ENCODE data around the gene STIM1. TPM values are rescaled to one million over a fixed set of nuclear protein-coding genes. Genes with fewer than 3 reads are reported as not detected.
"Not testable (repeated sequence)": the region's sequence is repeated elsewhere in the genome, so short reads cannot be mapped to it uniquely, and the experiment has no call there.

STIM1 gene
- polyA plus RNA-seq, 4 donors: 31.0 to 36.0 (median 33.7) TPM

DNA sequence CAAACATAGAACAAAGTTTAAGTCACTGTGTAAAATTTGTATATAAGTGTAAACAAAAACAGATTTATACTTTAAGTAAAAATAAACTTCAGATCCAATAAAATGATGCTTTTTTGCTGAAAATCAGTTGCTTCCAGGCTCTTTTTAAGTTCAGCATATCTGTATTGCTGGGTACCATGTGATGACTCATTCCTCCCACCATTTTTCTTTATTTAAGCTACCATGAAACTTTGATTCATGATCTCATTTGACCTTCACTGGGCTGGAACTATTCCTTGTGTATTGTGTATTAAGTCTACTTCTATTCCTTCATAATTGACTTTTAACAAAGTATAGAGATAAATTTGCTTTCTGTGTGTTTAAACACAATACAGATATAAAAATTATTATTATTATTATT is 192.9 kb downstream of the STIM1 start:
- no peak for DNase-seq (ENCODE audit: low read depth in 4 of 4, low spot score in 3 of 4)

DNA sequence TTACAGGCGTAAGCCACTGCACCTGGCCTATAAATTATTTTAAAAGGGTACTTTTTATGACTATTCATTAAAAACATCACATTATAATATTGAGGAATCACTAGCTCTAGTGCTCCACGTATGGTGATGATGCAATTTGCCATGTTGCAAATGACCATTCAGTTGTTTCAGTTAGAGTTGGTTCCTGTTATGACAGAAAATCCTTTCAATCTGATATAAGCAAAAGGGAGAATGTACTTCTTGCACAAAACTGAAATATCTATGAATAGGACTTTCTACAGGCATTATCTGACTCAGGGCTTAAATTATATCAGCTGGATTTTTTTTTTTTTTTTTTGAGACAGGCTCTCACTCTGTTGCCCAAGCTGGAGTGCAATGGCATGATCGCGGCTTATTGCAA is 193.5 kb downstream of the STIM1 start:
- DNase-seq (ENCODE audit: low read depth in 4 of 4, low spot score in 3 of 4): no peak

DNA sequence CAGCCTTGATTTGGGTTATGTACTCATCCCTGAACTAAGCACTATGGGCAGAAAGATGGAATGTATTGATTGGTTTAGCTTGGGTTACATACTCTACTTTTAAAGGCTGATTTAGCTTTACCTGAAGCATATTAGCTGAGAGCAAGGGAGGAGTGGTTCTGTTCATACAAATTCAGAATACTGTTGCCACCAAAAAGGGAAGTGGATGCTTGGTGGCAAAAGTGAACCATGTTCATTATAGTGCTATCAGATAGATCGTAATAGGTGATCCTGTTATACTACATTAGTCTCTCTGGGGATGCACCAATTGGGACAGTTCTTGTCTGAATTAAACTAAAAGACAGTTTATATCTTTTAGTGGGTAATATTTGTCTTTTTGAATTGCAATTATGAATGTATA is 194.7 kb downstream of the STIM1 start:
- no peak for DNase-seq (ENCODE audit: low read depth in 4 of 4, low spot score in 3 of 4)

DNA sequence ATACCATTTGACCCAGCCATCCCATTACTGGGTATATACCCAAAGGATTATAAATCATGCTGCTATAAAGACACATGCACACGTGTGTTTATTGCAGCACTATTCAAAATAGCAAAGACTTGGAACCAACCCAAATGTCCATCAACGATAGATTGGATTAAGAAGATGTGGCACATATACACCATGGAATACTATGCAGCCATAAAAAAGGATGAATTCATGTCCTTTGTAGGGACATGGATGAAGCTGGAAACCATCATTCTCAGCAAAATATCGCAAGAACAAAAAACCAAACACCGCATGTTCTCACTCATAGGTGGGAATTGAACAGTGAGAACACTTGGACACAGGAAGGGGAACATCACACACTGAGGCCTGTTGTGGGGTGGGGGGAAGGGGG is 197.7 kb downstream of the STIM1 start:
- not testable (repeated sequence) for DNase-seq (ENCODE audit: low read depth in 4 of 4, low spot score in 3 of 4)

DNA sequence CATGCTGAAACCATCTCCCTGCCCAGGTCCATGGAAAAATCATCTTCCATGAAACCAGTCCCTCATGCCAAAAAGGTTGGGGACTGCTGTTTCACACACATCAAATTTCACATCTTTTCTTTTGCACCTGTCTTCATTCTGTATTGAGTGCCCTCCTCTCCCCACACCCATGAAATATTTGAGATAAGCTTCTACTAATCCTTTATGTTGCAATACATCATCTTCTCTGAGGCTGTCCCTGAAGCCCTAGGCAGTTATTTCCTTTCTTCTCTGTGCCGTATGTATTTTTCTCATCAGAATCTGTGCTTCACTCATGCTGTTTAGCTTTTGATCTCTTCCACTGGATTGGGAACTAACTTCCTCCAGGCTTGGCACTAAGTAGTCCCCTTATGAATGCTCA is 199.2 kb downstream of the STIM1 start:
- DNase-seq (ENCODE audit: low read depth in 4 of 4, low spot score in 3 of 4): no peak

DNA sequence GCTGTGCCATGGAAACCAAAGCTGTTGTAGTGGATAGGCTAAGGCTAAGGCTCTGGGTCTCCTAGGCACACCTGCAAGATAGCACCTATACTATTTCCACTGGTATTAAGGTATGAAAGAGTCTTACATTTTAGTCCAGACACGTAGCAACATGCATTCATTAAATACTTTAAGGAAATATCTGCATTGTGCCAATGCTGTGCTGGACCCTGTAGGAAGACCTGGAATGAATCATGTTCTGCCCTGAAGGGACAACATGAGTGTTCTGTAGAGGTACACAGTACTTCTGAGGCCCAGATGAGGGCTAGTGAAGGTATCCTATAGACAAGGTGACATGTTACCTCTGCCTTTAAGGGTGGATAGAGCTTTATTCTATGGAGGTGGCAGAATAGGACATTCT is 204.0 kb downstream of the STIM1 start:
- DNase-seq (ENCODE audit: low read depth in 4 of 4, low spot score in 3 of 4): no peak

DNA sequence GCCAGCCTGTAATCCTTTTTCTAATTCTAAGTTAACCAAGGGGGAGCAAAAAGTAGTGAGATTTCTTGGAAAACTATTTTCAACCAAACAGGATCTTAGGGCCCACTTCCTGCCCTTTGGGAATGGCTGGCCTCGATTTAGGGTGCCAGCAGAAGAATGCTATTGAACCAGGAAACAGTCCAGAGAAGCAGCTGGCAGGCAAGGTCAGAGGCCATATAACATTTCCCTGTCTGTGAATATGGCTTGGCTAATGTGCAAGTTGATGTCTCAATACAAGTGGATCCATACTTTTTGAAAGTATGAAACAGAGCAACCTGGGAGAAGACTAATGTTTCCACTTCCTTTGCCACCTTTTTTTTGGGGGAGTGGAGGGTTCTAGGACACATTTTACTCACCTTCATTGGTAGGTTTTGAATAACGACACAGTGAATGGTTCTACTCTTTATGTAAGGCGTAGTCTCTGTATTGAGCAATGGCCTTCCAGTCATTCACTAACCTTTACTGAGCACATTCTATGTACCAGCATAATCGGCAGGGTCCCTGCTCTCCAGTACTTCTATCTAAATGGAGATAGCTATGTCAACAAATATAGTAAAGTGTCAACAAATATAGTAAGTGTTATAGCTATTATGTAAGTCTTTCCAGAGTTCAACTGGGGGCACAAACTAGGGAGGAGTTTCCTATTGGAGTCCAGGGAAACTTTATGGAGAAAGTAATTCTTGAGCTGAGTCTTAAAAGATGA is 204.9 kb downstream of the STIM1 start:
- no peak for DNase-seq (ENCODE audit: low read depth in 4 of 4, low spot score in 3 of 4)

DNA sequence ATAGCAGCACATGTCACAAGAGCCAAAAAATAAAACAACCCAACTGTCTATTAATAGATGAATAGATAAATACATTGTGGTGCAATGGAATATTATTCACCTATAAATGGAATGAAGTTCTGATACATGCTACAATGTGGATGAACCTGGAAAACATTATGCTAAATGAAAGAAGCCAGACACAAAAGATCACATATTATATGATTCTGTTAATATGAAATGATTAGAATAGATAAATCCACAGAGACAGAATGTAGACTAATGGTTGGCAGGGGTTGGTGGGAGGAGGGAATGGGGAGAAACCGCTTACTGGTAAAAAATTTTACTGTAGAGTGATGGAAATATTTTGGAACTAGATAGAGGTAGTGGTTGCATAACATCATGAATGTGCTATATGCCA is 206.2 kb downstream of the STIM1 start:
- DNase-seq (ENCODE audit: low read depth in 4 of 4, low spot score in 3 of 4): no peak

DNA sequence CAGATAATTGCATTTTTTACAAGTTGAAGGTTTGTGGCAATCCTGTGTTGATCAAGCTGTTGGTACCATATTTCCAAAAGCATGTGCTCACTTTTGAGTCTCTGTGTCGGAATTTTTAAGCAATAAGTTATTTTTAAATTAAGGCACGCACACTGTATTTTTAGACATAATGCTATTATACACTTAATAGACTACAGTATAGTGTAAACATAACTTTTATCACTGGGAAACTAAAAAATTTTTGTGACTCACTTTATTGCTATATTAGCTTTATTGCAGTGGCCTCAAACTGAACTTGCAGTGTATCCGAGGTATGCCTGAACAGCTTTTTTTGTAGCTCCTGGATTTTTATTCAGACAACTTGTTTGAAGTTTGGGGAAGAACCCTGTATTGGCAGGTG is 207.9 kb downstream of the STIM1 start:
- no peak for DNase-seq (ENCODE audit: low read depth in 4 of 4, low spot score in 3 of 4)

DNA sequence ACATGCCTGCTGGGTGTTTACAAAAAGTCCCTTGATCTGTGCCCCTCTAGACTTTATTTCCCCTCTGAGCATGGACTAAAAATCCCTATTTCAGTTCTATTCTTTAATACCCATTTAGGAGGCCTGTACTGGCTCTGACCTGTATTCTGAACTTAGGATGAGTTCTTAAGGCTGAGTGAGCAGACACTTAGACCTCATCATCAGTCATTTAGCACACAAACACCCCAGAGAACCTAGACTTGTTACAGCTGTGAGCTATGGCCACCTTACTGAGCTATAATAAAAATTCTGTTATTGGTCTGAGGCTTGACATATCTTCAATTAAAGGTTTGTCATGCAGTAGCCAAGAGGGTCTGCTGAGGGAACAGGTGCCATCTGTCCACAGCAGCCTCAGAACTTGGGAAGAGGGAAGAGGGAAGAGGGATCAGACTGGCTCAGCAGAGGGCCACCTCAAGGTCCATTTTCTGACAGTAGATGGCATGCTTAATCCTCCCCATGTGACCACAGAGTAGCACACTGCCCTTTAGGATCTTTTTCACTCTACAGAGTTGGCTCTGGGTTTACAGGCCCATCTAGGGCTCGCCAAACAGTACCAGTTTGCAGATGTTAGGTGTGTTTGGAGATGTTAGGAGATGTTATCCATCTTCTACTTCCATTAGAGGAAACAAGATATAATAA is 209.0 kb downstream of the STIM1 start:
- no peak for DNase-seq (ENCODE audit: low read depth in 4 of 4, low spot score in 3 of 4)

DNA sequence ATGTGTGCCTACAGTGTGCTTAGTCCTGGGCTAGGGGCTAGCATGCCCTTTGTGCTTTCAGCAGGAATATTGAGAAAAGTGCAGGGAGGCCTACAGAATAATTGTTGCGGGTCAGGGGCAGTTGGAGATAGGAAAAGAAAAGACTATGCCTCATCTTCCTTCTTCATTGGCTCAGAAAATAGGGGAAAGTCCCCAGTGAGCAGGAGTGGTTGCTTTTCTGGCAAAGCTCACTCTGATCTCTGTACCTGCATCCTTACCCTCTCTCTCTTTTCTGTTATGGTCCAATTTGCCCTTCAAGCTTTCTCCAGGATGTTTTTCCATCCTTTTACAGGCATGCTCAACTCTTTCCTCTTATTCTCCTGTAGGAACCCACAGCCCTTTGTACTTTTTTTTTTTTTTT is 209.6 kb downstream of the STIM1 start:
- no peak for DNase-seq (ENCODE audit: low read depth in 4 of 4, low spot score in 3 of 4)

DNA sequence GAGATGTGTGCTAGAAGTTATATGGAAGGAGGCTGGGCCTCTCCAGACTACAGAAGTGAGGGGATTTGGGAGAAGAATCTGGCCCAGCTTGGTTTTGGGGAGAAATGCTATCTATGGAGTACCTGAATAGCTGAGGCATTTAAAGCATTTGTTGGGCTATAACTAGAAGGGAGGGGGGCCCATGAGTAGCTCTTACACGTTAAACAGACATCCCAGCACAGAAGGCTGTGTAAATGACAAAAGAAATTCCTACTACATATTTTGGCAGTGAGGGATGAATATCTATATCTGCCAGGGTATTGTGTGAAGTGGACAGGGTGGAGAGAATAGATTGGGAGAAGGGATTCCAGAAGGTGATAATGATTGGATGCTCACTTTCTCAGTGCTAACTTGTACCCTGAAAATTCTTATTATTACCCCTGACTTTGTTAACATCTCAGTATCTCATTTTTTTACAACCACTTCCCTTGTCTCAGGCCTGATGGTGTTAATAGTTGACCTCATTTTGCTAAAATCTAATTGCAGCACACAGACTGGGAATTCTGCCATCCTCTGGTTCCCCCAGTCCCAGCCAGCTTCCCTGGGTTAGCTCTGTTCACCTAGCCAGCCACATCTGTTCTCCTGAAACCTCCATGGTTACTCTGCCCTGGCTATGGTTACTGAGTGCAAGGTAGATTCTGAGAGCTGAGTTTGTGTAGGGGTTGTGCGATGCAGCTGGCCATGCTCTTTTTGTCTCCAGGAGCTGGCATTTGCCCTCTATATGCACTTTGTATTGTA is 210.3 kb downstream of the STIM1 start:
- no peak for DNase-seq (ENCODE audit: low read depth in 4 of 4, low spot score in 3 of 4)

DNA sequence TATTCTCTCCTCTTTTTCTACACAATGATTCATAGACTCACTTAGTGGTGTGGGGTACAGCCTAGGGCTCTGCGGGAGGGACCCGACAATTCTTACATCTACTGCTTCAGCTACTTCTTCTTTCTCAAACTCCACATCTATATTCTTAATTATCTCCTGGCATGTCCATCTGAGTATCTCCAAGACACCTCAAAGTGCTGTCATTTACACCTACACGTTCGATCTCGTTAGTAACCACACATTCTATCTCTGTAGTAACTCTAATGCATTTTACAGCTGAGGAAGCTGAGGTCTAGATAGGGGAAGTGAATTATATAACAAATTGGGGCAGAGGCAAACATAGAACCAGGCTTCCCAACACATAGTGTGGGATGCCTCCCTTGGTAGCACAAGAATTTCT is 211.4 kb downstream of the STIM1 start:
- no peak for DNase-seq (ENCODE audit: low read depth in 4 of 4, low spot score in 3 of 4)

DNA sequence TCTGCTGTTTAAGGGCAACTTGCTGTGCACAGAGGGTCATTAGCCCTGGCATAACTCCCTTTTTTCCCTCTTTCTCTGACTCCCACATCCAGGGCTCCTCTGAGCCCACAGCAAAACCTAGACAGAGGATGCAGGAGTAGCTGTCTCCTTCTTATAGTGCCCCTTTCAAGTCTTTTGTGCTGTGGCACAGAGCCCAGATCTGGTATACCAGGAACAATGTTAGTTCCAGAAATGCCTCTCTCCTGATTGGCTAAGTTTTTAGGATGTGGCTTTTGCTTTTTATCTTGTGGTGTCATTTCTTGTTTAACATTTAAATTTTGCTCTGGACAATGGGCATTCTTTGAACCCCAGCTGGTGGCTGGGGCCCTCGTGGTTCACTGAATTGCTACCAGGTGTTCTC is 213.5 kb downstream of the STIM1 start:
- DNase-seq (ENCODE audit: low read depth in 4 of 4, low spot score in 3 of 4): no peak

DNA sequence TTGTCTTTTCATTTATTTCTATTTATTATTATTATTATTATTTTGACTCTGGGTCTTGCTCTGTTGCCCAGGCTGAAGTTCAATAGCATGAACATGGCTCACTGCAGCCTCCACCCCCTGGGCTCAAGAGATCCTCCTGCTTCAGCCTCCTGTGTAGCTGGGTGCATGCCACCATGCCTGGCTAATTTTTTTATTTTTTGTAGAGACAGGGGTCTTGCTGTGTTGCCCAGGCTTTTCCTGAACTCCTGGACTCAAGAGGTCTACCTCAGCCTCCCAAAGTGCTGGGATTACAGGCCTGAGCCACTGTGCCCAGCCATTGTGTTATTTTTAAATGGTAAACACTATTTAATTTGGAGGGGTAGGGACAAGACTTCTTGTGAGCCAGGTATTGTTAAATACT is 215.9 kb downstream of the STIM1 start:
- no peak for DNase-seq (ENCODE audit: low read depth in 4 of 4, low spot score in 3 of 4)

DNA sequence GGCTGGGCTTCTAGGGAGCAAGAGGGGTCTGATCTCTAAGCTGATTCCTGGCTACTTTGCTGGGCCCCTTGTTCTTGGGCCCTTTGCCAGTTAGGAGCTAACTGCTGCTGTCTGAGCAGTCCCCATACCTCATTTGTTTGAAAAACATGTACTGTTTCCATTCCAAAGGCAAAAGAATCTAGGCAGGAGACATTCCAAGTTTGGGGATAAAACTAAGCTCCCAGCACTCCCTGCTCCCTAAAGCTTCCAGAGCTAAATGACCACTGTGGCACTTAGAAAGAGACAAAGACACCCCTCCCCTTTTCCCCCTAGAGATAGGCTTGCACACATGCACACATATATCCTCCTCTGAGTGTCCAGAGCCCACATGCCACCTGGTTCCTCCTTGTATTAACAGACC is 216.4 kb downstream of the STIM1 start:
- no peak for DNase-seq (ENCODE audit: low read depth in 4 of 4, low spot score in 3 of 4)

DNA sequence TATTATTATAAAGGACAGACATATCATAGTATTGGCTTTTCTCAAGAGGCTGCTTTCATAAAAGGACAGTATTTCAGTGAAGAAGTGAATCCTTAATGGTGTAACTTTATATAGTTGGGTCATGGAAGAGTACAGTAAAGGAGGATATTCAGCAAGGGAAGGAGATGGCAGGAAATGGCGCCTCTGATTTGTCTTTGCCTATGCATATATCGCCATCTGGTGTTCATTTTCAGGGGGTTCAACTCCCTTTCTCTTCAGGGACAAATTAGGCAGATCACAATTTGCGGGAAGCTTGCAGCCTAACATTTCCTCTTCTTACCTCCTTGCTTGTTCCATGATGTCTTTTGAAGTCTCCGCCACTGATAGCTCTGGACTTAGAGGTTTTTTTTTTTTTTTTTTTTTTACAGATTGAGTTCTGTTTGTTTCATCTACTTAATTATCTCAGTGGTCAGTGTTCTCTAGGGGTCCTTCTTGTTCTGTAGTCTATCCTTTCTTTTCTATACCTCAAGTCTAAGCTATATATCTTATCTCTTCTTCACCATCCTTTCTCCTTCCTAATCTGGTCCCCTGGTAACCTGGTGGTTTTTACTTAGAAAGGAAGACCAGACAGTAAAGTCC is 217.3 kb downstream of the STIM1 start:
- peak in 3 of 4 donors; percentile 66 to 79 (median 77) for DNase-seq (ENCODE audit: low read depth in 4 of 4, low spot score in 3 of 4)

DNA sequence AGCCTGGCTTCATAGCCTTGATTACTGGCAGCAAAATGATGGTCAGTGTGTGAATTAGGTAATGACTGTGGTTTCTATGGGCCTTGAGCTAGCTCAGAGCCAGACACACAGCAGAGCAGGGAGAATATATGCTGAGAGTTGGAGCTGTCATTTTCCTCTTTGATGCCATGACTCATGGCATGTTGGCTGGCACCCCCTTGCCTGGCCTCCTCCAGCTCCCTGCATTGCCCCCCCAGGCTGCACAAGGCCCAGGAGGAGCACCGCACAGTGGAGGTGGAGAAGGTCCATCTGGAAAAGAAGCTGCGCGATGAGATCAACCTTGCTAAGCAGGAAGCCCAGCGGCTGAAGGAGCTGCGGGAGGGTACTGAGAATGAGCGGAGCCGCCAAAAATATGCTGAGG is 218.8 kb downstream of the STIM1 start:
- no peak for DNase-seq (ENCODE audit: low read depth in 4 of 4, low spot score in 3 of 4)

DNA sequence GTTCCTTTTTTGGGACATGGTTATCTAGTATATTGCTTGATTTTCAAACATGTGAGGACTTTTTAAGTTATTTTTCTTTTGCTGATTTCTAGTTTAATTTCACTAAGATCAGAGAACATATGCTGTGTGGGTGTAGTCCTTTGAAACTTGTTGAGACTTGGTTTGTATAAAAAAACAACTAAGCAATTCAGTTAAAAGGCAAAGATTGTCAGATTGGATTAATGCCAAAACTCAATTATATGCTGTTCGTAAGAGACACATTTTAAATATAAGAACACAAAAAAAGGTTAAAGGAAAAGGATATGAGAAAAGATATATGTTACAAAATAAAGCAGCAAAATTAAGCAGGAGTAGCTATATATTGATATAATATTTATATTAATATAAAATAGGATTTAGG is 221.3 kb downstream of the STIM1 start:
- no peak for DNase-seq (ENCODE audit: low read depth in 4 of 4, low spot score in 3 of 4)

DNA sequence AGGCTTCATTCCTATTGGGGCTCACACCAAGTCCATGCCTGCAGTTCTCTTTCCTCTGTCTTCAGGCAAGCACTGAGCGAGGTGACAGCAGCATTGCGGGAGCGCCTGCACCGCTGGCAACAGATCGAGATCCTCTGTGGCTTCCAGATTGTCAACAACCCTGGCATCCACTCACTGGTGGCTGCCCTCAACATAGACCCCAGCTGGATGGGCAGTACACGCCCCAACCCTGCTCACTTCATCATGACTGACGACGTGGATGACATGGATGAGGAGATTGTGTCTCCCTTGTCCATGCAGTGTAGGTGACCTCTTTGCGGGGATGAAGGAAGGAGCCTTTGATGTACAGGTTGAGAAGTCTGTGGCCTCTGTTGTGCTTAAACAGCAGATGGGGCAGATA is 227.7 kb downstream of the STIM1 start:
- DNase-seq (ENCODE audit: low read depth in 4 of 4, low spot score in 3 of 4): no peak

DNA sequence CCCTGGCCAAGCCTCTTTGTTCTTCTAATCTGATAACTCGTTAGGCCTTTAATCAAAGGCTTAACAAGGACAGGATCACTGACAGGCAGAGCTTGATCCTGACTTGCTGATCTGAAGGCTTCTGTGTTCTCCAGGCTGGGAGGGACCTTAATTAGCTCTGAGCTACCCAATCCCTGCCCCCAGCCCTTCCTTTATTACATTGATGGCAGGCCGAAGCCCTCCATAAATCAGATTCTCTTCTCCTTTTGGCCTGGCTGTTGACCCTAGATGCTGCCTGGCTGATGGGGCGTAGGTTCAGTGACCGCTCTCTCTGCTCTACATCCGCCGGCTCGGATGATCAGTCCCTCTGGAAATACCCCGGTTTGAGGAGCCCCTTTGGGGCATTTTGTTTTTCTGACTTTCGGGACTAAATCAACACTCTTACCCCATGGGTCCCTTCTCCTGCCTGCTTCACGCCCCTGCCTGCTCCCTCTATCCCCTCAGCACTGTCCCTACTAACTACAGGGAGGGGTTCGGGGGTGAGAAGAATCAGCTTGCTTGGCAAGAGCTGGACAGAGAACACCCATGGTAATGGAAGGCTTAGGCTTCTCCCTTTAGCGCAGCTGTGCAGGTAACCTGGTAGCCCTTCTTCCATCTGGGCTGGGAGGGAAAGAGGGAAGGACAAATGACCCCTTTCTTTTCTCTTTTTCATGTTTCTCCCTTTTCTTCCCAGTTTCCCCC is 229.1 kb downstream of the STIM1 start:
- DNase-seq (ENCODE audit: low read depth in 4 of 4, low spot score in 3 of 4): no peak
